ENCODE measurements around the gene PARVA.

DNA sequence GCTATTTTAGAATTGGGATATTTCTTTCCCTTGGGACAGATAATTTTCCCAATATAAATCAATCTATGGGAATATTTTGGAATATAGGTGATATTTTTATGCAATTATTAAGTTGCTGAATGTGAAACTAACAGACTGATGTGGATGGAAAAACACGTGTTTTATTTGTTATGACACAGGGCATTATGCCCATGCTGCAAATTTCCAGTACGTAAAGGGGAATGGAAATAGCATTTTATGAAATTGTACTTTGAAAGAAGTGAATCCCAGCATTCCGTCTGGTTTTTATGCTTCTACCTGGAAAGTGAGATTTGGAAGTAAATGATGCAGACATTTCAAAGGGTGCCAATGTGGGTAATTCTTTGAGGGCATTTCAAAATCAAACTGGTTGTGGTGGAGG is 142.7 kb downstream of the PARVA start:
- no peak for TF ChIP-seq FOXP2 (optimal IDR thresholded peaks at IDR 0.05; ENCODE audit: borderline replicate concordance, extremely low read depth, extremely low read length, insufficient read depth)
- TF ChIP-seq SIN3A (IDR thresholded peaks at IDR 0.05; ENCODE audit: borderline replicate concordance, insufficient read depth, low read length), result no peak
